A549 treated with ZK216348 at 1 μM for 4 hours (cell line): ENCODE data around the gene OS9. TPM values are rescaled to one million over a fixed set of nuclear protein-coding genes. Genes with fewer than 3 reads are reported as not detected.

Experiments used
- total RNA-seq: library from RNA; stranded (reverse); fragments of 200-300 nt; extraction: Qiagen RNA extraction; gene quantifications from 5 replicates; pipeline ENCODE4 v1.2.3, GENCODE V29; 2022; ENCODE audit warnings: low read depth

Gene OS9
- 109 to 127 TPM (median 117 TPM) in 5 replicates for total RNA-seq

GRCh38 chr12:57693659-57694458, at the start of gene OS9:
Gene OS9, plus strand, starts transcription at chr12:57694132. Its CDS starts 30 bp downstream, at chr12:57694162.

DNA sequence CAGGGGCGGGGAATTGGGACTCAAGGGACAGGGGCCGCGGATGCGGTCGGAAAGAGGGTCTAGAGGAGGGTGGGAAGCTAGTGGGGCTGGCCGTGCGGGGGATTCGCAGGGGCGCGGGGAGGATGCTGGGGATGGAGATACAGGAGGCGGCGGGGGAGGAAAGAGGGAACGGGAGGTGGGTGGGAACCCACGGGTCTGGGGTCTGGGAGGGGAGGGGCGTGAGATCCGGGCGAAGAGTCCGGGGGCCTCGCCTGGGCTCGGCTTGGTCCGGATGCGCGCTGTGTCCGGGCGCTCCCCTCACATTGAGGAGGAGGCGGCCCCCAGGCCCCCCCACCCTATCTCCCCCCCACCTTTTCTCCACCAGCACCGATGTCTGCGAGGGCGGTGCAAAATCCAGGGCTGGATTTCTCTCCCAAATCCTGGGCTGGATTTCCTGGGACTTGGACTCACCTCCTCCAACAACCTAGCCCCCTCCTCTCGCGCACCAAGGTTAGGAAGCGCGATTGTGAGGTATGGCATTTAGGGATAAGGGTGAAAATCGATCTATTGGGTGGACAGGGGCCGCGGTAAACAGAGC, 44.8 kb downstream of the OS9 start, which contains the start of gene AGAP2:
Gene AGAP2, minus strand, starts transcription at position 82 of the 577 bp plus-strand sequence. CDS start 496 bp downstream, outside the sequence.

GRCh38 chr12:57744777-57745484, 51.0 kb downstream of the OS9 start, which contains the start of gene TSPAN31:
Gene TSPAN31, plus strand, starts transcription at chr12:57745039. Its CDS starts 116 bp downstream, at chr12:57745155.

GRCh38 chr12:57751788-57752667, 58.1 kb downstream of the OS9 start, which contains the start of gene CDK4:
Gene CDK4, minus strand, starts transcription at chr12:57752310. Its CDS starts 593 bp downstream, at chr12:57751717.

GRCh38 chr12:57754411-57755193, 60.7 kb downstream of the OS9 start, which contains the start of gene MARCHF9:
Gene MARCHF9, plus strand, starts transcription at chr12:57755103. Its CDS starts 426 bp downstream, at chr12:57755529.

DNA sequence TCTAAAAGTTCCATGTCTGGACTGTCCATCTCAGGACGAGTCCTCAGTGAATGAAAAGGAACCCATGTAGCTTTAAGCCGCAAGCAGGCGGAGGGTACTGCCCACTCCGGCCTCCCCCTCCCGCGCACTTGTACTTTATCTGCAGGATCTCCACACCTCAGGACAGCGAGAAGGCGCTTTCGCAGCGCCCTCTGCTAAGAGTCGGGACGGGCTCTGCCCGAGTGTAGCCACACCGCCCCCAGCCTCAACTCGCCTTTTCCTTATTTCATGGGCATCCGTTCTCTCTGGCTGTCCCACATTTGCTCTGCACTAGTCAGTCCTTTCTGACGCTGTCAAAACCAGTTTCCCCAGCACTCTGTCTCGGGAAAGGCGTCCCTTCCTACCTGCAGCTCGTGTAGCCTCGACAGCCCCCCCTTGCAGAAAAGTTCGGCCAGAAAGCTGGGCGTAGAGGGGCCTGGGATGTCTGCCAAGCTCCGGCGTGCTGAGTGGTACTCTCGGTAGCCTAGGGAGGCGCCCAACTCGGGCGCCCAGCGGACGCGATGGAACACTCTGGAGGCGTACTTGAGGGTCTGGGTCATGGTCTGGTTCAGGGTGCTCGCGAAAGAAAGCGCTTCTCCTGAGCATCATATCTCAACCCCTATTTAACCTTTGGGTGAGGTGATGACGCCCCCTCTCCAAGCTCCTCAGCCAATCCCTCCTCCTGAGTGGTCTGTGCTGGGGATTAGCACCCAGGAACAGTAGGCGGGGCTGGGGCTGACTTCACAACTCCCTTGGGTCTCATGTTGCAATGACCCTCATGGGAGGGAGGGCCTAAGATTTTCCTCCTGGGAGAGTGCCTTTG, 72.8 kb downstream of the OS9 start, which contains the start of gene CYP27B1:
Gene CYP27B1, minus strand, starts transcription at position 615 of the 841 bp plus-strand sequence. Its CDS starts 37 bp downstream, at position 578.

Other genes with a start within 250 kb of the OS9 start
- 0.07 to 0.11 TPM in 2 of 5 replicates, not detected in the others for gene INHBE, start 238.8 kb upstream of the OS9 start, total RNA-seq
- gene GLI1, start 234.3 kb upstream of the OS9 start, total RNA-seq: 3.9 to 8.8 TPM (median 7.3 TPM) in 5 replicates
- 0.53 to 1.2 TPM (median 0.91 TPM) in 4 of 5 replicates, not detected in the other for gene ARHGAP9, start 214.3 kb upstream of the OS9 start, total RNA-seq
- gene MARS1, start 206.1 kb upstream of the OS9 start, total RNA-seq: 126 to 186 TPM (median 138 TPM) in 5 replicates
- gene DDIT3, start 173.6 kb upstream of the OS9 start, total RNA-seq: 28.7 to 36.1 TPM (median 31.0 TPM) in 5 replicates
- 15.4 to 28.9 TPM (median 27.5 TPM) in 5 replicates for gene MBD6, start 171.3 kb upstream of the OS9 start, total RNA-seq
- 120 to 142 TPM (median 127 TPM) in 5 replicates for gene DCTN2, start 146.9 kb upstream of the OS9 start, total RNA-seq
- gene KIF5A, start 144.1 kb upstream of the OS9 start, total RNA-seq: 0.18 to 0.26 TPM (median 0.21 TPM) in 5 replicates
- 39.2 to 49.2 TPM (median 42.4 TPM) in 5 replicates for gene PIP4K2C, start 102.9 kb upstream of the OS9 start, total RNA-seq
- gene DTX3, start 89.3 kb upstream of the OS9 start, total RNA-seq: 13.4 to 21.3 TPM (median 18.7 TPM) in 5 replicates
- 4.1 to 7.7 TPM (median 6.0 TPM) in 5 replicates for gene ARHGEF25, start 82.7 kb upstream of the OS9 start, total RNA-seq
- gene B4GALNT1, start 60.9 kb upstream of the OS9 start, total RNA-seq: 27.2 to 51.6 TPM (median 49.2 TPM) in 5 replicates
- 0.08 to 0.48 TPM (median 0.12 TPM) in 5 replicates for gene AGAP2, start 44.6 kb downstream of the OS9 start, total RNA-seq
- 14.4 to 21.6 TPM (median 17.4 TPM) in 5 replicates for gene TSPAN31, start 50.9 kb downstream of the OS9 start, total RNA-seq
- gene CDK4, start 58.2 kb downstream of the OS9 start, total RNA-seq: 212 to 278 TPM (median 234 TPM) in 5 replicates
- gene MARCHF9, start 61.0 kb downstream of the OS9 start, total RNA-seq: 6.0 to 9.2 TPM (median 7.8 TPM) in 5 replicates
- 0.86 to 4.5 TPM (median 2.7 TPM) in 5 replicates for gene CYP27B1, start 72.9 kb downstream of the OS9 start, total RNA-seq
- 49.9 to 57.2 TPM (median 51.6 TPM) in 5 replicates for gene METTL1, start 78.0 kb downstream of the OS9 start, total RNA-seq
- 3.8 to 5.7 TPM (median 5.2 TPM) in 5 replicates for gene EEF1AKMT3, start 78.5 kb downstream of the OS9 start, total RNA-seq
- 67.7 to 78.2 TPM (median 72.3 TPM) in 5 replicates for gene TSFM, start 88.7 kb downstream of the OS9 start, total RNA-seq
- gene AVIL, start 124.6 kb downstream of the OS9 start, total RNA-seq: 0.40 to 1.0 TPM (median 0.71 TPM) in 5 replicates
- gene CTDSP2, start 152.6 kb downstream of the OS9 start, total RNA-seq: 40.9 to 60.8 TPM (median 50.5 TPM) in 5 replicates
- gene ATP23, start 247.4 kb downstream of the OS9 start, total RNA-seq: 4.7 to 6.4 TPM (median 5.6 TPM) in 5 replicates